GM15510 (cell line): Measurements from ENCODE around the gene DBI.

Experiments
- POLR2A ChIP-seq: IDR thresholded peaks from 3 replicates; pipeline ENCODE4 v1.6.1; 2011; ENCODE audit warnings: borderline replicate concordance; ENCODE audit not compliant: insufficient read length; ENCODE audit errors: extremely low read depth

Gene DBI

DNA sequence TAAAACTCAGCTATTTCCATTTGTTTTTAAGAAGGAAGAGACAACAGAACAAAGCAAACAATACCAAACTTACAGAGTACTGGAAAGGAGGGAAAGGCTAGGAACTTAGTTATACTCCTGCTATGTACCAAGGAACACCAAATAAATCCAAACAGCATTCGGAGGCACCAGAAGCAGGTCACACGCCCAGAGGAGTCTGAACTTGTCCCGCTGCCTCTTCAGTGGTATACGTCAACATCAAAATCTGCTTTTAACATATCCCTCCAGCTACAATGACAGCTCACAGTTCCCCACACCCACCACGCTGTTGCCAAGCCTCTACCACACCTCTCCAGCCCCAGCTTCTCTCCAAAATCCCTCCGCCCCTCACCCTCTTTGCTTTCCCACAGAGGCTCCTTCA is 17.5 kb upstream of the DBI start:
- TF ChIP-seq POLR2A = no peak

DNA sequence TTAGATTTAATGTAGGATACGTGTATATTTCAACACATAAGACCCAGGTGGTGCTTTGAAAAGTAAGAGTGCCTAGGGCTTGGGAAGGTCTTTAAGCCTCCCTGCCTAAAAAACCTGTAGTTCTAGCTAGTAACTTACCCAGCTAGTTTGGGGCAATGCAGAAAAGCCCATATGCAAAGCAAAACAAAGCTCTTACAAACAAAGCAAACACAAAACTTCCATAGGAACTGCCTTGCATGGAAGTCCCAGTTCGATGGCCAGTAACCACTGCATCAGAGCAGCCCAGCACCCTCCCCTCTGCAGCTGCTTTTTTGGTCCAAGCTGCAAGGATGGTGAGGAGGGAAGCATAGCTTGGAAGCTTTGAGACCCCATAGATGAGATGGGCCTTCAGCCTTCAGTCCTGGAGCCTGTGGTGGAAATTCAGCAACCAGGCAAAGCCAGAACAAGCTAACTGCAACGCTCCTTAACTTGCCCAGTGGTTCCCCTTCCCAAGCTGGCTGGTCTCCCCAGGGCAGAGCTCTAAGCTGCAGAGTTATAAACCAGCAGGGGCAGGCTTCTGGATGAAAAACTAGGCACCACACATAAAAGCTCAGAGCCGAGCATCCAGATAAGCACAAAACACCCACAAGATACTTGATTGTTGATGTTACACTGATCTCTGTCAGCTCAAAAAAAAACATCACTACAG is 16.3 kb upstream of the DBI start:
- no peak for TF ChIP-seq POLR2A

DNA sequence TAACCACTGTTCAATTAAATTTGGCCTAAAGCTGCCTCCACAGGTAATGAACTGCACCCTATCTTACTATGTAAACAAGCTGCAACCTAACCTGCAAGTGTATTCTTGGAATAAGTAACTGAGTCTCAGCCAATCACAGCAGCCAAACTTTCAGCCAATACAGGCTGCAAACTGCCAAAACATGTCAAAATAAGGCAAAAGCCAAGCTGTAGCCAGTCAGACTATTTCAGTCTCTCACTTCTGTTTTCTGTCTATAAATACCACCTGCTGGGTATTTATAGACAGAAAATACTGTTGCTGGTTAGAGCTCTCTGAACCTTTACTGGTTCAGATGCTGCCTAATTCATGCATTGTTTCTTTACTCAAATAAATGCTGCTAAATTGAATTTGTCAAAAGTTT is 14.4 kb upstream of the DBI start:
- TF ChIP-seq POLR2A = no peak

DNA sequence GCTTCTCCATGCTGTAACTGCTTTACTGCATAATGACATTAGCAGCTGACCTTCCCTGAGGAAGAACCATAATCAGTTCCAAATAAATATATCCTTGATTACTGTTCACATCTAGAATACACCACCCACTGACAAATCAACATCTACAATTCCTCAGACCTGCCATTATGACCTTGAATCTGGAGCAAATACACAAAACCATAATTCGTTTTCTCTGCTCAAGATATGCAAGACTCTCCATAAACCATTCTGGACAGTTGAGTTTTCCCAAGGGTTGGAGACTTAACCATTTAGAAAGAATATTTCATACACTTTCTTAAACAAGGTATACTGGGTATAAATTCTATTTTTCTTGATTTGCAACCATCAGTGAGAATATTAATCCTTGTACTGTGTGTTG is 11.9 kb upstream of the DBI start:
- no peak for TF ChIP-seq POLR2A

DNA sequence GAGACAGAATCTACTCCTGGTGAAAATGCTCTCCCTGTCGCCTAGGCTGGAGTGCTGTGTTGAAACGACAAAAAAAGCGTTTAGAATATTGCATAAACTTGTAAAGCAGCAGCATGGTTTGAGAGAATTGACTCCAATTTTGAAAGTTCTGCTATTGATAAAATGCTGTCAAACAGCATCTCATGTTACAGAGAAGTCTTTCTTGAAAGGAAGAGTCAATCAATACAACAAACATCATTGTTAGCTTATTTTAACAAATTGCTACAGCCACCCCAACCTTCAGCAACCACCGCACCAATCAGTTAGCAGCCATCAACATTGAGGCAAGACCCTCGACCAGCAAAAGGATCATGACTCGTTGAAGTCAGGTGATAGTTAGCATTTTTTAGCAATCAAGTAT is 7.0 kb upstream of the DBI start:
- no peak for TF ChIP-seq POLR2A

DNA sequence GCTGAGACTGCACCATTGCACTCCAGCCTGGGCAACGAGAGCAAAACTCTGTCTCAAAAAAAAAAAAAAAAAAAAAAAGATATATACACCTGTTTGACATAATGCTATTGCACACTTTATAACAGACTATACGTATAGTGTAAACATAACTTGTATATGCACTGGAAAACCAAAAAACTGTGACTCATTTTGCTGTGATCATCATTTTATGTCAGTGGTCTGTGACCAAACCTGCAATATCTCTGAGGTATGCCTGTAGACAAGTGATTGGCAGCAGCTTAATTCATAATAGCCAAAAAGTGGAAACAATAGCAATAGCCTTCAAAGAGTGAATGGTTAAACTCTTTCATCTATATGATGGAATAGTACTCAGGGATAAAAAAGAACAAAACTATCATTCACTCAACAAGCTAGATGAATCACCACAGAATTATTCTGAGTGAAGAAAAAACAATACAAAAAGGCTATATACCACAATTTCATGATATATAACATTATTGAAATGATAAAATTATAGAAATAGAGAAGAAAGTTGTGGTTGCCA is 6.3 kb upstream of the DBI start:
- TF ChIP-seq POLR2A = no peak

DNA sequence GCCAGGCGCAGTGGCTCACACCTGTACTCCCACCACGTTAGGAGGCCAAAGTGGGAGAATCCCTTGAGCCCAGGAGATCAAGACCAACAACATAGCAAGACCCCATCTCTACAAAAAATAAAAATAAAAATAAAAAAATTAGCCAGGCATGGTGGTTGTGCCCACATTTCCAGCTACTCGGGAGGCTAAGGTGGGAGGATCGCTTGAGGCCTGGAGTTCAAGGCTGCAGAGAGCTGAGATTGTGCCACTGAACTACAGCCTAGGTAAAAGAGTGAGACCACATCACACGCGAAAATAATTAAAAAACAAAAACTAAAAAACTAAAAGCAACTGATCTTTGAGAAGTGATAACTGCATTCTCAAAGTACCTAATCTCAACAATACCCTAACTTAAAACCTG is 2.0 kb upstream of the DBI start:
- TF ChIP-seq POLR2A = no peak

DNA sequence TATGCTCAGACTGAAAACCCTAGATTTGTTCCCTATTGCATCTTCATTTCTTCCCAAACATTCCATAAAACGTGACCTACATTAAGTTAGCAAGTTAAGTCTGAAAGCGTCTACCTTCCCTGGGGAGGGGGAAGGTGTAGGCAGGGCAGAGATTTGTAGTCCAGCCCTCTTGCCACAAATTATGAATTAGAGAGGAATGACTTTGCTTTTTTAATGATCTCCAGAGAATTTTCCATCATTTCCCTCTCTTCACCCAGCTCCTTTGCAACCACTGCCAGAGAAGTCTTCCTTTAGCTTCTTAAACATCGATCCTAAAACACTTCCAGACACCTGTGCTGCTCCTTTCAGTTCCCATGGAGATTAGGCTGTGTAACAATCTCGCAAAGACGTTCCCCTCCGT is 1.3 kb upstream of the DBI start:
- no peak for TF ChIP-seq POLR2A

DNA sequence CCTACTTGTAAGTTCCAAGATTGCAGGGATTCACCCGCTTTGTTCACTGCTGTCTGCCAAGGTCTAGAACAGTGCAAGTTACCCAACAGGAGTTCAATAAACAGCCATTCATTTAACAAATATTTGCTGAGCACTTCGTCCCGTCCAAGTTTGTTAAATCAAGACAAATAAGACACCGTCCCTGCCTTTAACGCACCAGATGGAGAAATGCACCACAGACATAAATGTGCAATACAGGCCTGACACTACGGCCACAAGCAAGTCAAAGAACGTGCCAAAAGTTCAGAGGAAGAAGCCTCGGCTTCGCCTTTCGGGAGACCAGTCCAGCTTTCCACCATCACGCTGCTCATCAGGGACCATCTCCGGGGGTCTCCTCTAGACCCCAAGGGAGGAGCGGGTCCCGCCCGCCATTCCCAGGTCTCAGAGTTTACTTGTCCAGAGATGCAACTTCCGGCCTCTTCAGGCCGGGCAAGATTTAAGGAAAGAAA is 572 bp upstream of the DBI start:
- TF ChIP-seq POLR2A = no peak

DNA sequence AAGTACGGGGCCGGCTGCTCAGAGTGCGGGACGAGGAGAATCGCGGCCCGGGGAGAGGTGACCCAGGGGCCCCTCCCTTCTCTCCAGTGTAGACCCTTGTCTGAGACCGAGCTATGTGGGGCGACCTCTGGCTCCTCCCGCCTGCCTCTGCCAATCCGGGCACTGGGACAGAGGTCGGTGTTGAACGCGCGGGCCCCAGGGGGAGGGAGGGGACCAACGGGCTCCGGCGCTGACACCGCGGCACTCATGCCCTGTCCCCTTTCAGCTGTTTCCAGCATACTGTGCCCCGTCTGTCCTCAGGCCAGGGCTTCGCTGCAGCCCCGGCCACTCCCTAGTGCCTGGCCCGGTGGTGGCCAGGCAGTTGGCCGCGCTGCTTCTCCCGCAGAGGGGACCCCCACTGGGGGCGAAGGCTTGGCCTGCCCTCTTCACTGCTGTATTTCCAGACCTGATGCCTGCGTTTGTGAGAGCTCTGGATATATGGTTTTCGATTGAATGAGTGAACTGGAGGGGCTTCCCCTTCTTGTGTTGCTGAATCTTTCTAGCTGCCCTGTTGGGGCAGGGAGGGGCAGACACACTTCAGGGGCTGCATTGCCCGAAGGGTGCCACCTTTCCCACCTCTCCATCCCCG is 809 bp downstream of the DBI start:
- no peak for TF ChIP-seq POLR2A

DNA sequence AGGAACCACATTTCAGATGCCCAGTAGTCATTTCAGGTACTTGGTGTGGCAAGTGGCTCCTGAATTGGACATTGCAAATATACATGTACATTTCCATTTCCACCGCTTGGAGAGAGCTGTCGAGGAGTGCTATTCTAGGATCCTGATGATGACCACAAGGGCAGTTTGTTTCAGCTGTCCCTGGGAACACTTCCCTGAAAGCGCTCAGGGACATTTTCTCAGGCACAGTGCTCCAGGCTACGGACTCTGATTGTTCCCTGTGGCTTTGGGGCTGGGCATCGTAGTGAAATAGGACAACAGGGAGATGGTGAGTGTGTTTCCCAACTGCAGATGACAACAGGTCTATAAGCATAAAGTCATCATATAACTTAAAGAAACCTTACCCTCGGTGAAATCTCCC is 3.1 kb downstream of the DBI start:
- no peak for TF ChIP-seq POLR2A

DNA sequence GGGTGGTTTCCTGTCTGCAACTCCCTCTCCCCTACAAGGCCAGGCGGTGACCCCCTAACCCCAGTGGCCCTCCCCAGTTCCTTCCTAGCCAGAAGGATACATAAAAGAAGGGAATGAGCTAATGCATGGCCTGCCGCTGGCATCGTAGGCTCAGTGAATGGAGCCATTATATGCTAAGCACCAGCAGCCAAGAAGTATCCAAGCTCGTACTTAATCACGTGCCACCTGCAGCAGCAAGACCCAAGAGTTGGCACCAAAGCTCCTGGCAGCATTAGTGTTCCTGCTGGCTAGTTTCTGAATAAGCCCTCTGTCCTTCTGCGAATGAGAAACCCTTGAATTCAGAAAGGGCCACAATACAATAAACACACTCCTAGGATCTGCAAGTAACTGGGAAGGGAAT is 4.3 kb downstream of the DBI start:
- TF ChIP-seq POLR2A = no peak

DNA sequence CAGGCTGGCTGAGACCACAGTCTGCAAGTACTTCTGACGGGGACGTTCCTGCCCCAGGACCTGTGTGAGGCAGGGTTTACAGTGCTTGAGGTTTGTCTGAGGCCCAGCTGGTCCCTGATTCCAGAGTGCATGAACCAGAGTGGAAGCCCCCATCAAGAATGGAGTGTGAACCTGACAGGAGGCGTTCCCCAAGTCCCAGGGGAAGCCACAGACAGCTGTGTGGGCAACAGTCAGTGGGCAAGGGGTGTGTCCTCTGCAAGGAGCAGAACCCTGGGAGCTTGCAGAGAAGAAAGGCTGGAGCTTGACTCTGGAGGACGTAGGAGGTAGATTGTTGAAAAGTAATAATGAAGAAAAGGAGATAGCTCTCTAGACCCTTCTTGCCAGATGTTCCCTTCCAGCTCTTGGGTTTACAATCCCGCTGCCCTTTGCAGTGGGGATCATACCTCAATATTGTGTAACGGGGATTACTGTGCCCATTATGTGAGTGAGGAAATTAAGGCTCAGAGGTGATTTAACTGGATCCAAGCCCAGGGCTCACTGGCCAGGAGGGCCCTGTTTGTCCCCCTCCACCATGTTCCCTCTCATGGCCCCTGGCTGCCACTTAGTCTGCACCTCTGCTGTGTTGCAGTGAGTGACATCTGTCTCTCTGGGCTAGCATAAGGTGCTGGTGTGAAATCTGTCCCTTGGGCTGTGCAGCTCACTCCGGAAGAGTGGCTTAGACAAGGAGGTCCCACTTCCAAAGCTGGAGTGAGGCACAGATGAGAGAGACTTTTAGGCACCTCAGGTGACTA is 6.2 kb downstream of the DBI start:
- no peak for TF ChIP-seq POLR2A

DNA sequence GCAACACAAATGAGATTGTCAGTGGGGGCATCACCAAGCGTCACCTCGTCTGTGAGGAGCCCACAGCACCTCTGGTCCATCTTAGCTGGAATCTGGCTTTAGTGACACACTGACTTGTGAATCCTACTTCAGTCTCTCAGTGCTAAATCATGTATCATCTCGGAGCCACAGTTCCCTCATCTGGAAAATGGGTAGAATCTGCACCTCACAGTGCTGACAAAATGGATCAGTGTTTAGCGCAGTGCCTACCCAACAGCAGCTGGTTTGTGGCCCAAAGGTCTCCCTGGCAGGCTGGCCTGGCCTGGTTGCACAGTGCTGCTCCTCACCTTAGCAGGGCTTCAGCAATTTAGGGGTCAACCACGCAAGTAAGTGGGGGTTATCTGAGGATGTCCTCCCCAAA is 10.0 kb downstream of the DBI start:
- no peak for TF ChIP-seq POLR2A

DNA sequence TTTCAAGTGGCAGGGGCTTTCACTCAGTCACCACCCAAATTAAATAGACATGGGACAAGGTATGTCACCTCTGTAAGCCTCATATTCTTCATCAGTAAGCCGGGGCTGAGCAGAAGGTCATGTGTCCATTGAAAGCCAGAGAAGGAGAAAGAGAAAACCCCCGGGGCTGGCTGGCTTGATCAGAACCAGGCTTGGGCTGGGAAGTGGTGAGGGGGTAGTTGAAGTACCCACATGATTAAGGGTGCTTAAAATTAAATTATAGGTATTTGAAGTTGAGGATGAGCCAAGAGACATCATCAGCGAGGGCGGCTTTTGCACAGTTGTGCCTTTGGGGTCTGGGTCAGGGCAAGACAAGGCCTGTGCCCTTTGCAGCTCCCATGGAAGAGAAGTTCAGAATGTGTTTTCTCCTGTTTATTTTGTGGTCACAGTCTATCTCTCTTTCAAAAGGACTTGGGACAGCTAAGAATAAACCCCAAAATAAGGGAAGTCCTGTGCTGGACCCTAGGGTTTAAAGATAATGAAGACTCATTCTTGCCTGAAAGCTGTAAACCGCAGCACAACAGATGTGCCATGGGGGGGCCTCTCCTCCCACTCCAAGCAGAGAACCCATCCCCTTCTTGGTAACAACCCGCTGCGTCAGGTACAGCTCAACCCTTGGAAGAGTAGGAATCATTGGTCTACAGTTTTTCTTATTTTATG is 10.7 kb downstream of the DBI start:
- TF ChIP-seq POLR2A = no peak

DNA sequence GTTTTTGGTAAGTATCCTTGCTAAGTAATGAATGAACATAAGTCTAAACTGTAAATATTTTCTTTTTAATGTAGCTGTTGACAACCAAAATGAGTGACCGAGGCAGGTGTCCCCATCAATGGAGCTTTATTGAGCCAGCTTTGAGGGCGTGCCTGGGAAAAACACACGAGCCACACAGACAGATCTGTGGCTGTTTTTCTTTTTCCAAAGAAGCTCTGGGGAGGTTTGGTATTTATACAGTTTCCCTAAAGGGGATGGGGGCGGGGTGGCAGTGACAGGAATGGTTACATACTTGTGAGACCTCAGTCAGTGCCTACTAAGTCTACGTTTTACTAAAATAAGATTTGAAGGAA is 11.2 kb downstream of the DBI start:
- TF ChIP-seq POLR2A = no peak

DNA sequence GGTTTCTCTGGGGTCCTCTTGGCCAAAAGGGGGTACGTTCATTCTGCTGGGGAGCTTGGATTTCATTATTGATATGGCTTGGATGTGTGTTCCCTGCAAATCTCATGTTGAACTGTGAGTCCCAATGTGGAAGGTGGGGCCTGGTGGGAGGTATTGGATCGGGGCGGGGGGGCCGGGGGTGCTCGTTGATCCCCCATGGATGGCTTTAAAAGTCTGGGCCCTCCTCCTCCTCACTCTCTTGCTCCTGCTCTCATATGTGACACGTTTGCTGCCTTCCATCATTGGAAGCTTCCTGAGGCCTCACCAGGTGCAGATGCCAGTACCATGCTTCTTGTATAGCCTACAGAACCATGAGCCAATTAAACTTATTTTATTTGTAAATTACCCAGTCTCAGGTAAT is 11.8 kb downstream of the DBI start:
- TF ChIP-seq POLR2A = no peak
